Thyroid gland (tissue), 4 donors: ENCODE results near the gene RILPL2. TPM values are rescaled to one million over a fixed set of nuclear protein-coding genes. Genes with fewer than 3 reads are reported as not detected.
"Not testable (repeated sequence)": the region's sequence is repeated elsewhere in the genome, so short reads cannot be mapped to it uniquely, and the experiment has no call there.

Source experiments
- DNase-seq, 2 donors: peaks; one replicate each; pipeline ENCODE4 v3.0.0-alpha.2; 2019
- H3K27ac ChIP-seq, 3 donors: fragments of 200-600 bp; sonication (generic); 1 replicate in 2 of 3; 2 replicates in 1 of 3; pipeline ENCODE4 v1.5.1; 2016 to 2019; ENCODE audit warnings: mild to moderate bottlenecking in 1 of 3, moderate library complexity in 1 of 3
- H3K27me3 ChIP-seq: fragments of 200-600 bp; sonication (generic); one replicate; pipeline ENCODE4 v1.5.1; 2019
- H3K36me3 ChIP-seq, 2 donors: fragments of 200-600 bp; sonication (generic); one replicate each; pipeline ENCODE4 v1.5.1; 2016 to 2019
- H3K4me1 ChIP-seq, 2 donors: fragments of 200-600 bp; sonication (generic); one replicate each; pipeline ENCODE4 v1.5.1; 2017 to 2019
- H3K4me3 ChIP-seq, 3 donors: fragments of 200-600 bp; sonication (generic); replicated peaks in 1 of 3; 1 replicate in 2 of 3; 2 replicates in 1 of 3; pipeline ENCODE4 v1.5.1; 2016; ENCODE audit warnings: mild to moderate bottlenecking in 1 of 3
- H3K9me3 ChIP-seq: fragments of 200-600 bp; sonication (generic); one replicate; pipeline ENCODE4 v1.5.1; 2017
- CTCF ChIP-seq, 6 experiments: fragments of 200-600 bp in 3 of 6; fragments of 450-650 bp in 3 of 6; sonication (generic) in 3 of 6; IDR thresholded peaks; one replicate each; pipeline ENCODE4 v1.5.1; 2016 to 2019; ENCODE audit warnings: antibody characterized with exemption in 6 of 6, mild to moderate bottlenecking in 2 of 6, inconsistent platforms in 1 of 6, moderate library complexity in 1 of 6
- POLR2A ChIP-seq, 2 donors: fragments of 450-650 bp; IDR thresholded peaks; one replicate each; pipeline ENCODE4 v1.6.1; 2017; ENCODE audit warnings: antibody characterized with exemption in 2 of 2, mild to moderate bottlenecking in 2 of 2, moderate library complexity in 1 of 2
- WGBS, 2 donors: methylation state at CpG; one replicate each; pipeline ENCODE4 v1.1.5; 2017; 5-methylcytosine and 5-hydroxymethylcytosine counted together
- intact Hi-C: fragments of 100-400 bp; cut with DNase I; formaldehyde crosslinking; loops from one replicate; pipeline ENCODE4 v1.15.1; 2023
- total RNA-seq, 4 donors: library from RNA; depleted of rRNA; stranded (reverse); fragments of >200 nt; gene quantifications; one replicate each; pipeline ENCODE4 v1.2.3, GENCODE V29; 2016

Gene RILPL2
- total RNA-seq, 4 donors from 2014 or later = 10.7 to 15.2 (median 12.7) TPM

- peak in 3 of 6 experiments; percentile 1 to 14 (median 13) for TF ChIP-seq CTCF (IDR thresholded peaks at IDR 0.05)
- TF ChIP-seq POLR2A (IDR thresholded peaks at IDR 0.05) = no peak
- peaks cover 0 to 19% of the 10 kb centered on the region in 2 donors for H3K36me3 ChIP-seq
Measured at GRCh38 chr12:123468786-123469185, 32.3 kb upstream of the RILPL2 start.

GRCh38 chr12:123465084-123465483 lies 28.6 kb upstream of the RILPL2 start:
- DNase-seq = no peak
- no peak overlapping the region for H3K4me3 ChIP-seq
- no peak for TF ChIP-seq CTCF (IDR thresholded peaks at IDR 0.05)
- TF ChIP-seq POLR2A (IDR thresholded peaks at IDR 0.05) = no peak
- no peaks in the 10 kb centered on the region for H3K9me3 ChIP-seq
- WGBS, 2 donors = 86 to 87% methylated on average over 4 of the region's 4 CpGs
- intact Hi-C loops = no loop called here
- peaks cover 30 to 35% of the 10 kb centered on the region in 2 donors for H3K4me1 ChIP-seq
- H3K27me3 ChIP-seq = no peaks in the 10 kb centered on the region
- peaks cover 0 to 10% of the 10 kb centered on the region in 2 donors for H3K36me3 ChIP-seq
- no peak overlapping the region for H3K27ac ChIP-seq

More at GRCh38 chr12:123468786-123469185, 32.3 kb upstream of the RILPL2 start:
- Histone ChIP-seq H3K4me1 (peaks cover 38 to 51% of the 10 kb centered on the region in 2 donors), H3K9me3 (no peaks in the 10 kb centered on the region), H3K27ac (peak overlapping the region; percentile 41 to 69 (median 64)), H3K27me3 (no peaks in the 10 kb centered on the region), H3K4me3 (no peak overlapping the region)
- peak; percentile 47 to 72 for DNase-seq
- intact Hi-C loops = no loop called here
- 4 to 19% methylated on average over 1 of the region's 1 CpG for WGBS, 2 donors

GRCh38 chr12:123463174-123463573 lies 26.7 kb upstream of the RILPL2 start:
- 93 to 96% methylated on average over 11 of the region's 11 CpGs for WGBS, 2 donors
- H3K27me3 ChIP-seq, H3K36me3 ChIP-seq, H3K9me3 ChIP-seq, intact Hi-C loops, DNase-seq, H3K27ac ChIP-seq, H3K4me3 ChIP-seq: not testable (repeated sequence)
- H3K4me1 ChIP-seq = peaks cover 22 to 34% of the 10 kb centered on the region in 2 donors

GRCh38 chr12:123457980-123458779 lies 21.7 kb upstream of the RILPL2 start, which contains the start of gene SNRNP35:
Gene SNRNP35 (plus strand): TSS chr12:123458139. CDS start chr12:123465541, 7,402 bp downstream.
- Histone ChIP-seq H3K4me1 (peaks cover 4 to 15% of the 10 kb centered on the region in 2 donors), H3K36me3 (no peaks in the 10 kb centered on the region), H3K4me3 (peak within 1 kb of the TSS in 2 of 3 donors; percentile 27 to 79), H3K27me3 (no peaks in the 10 kb centered on the region), H3K9me3 (no peaks in the 10 kb centered on the region), H3K27ac (peak within 1 kb of the TSS; percentile 97 to 99 (median 98))
- 0 to 1% methylated on average over 46 of the region's 48 CpGs for WGBS, 2 donors
- peak; percentile 83 to 85 for DNase-seq
- intact Hi-C loops = no loop called here
- peak; percentile 4 to 58 for TF ChIP-seq POLR2A (IDR thresholded peaks at IDR 0.05)
- no peak for TF ChIP-seq CTCF (IDR thresholded peaks at IDR 0.05)

- WGBS, 2 donors = 44 to 49% methylated on average over 3 of the region's 3 CpGs
- intact Hi-C loops = no loop called here
Measured at GRCh38 chr12:123453165-123453564, 16.7 kb upstream of the RILPL2 start.

GRCh38 chr12:123452276-123452550 lies 15.7 kb upstream of the RILPL2 start:
- H3K27me3 ChIP-seq, intact Hi-C loops, H3K4me1 ChIP-seq, H3K4me3 ChIP-seq, H3K27ac ChIP-seq, DNase-seq, H3K36me3 ChIP-seq, H3K9me3 ChIP-seq: not testable (repeated sequence)
- 42 to 89% methylated on average over 1 of the region's 1 CpG for WGBS, 2 donors

More at GRCh38 chr12:123453165-123453564, 16.7 kb upstream of the RILPL2 start:
- Histone ChIP-seq H3K36me3 (no peaks in the 10 kb centered on the region), H3K27ac (no peak overlapping the region), H3K4me3 (no peak overlapping the region), H3K9me3 (no peaks in the 10 kb centered on the region), H3K27me3 (no peaks in the 10 kb centered on the region), H3K4me1 (no peaks in the 10 kb centered on the region)
- TF ChIP-seq CTCF (IDR thresholded peaks at IDR 0.05) (no peak), POLR2A (IDR thresholded peaks at IDR 0.05) (no peak)
- DNase-seq = peak; percentile 45 to 62
